KOPT-K1 (cell line): ENCODE data around the gene THUMPD3.

Experiments
- H3K27ac ChIP-seq: fragments of 200-600 bp; sonication (generic); 2 replicates; pipeline ENCODE4 v1.5.1; 2016; ENCODE audit warnings: antibody characterized with exemption, mild to moderate bottlenecking, low read depth, low read length; ENCODE audit not compliant: poor library complexity, severe bottlenecking
- H3K36me3 ChIP-seq: fragments of 200-600 bp; sonication (generic); 2 replicates; pipeline ENCODE4 v1.5.1; 2017; ENCODE audit warnings: antibody characterized with exemption, mild to moderate bottlenecking, low read length, moderate library complexity; ENCODE audit not compliant: insufficient read depth
- H3K9me3 ChIP-seq: fragments of 200-600 bp; sonication (generic); 2 replicates; pipeline ENCODE4 v1.5.1; 2017; ENCODE audit warnings: antibody characterized with exemption, low read length, mild to moderate bottlenecking; ENCODE audit not compliant: insufficient read depth, poor library complexity, severe bottlenecking

Gene THUMPD3, protein sequence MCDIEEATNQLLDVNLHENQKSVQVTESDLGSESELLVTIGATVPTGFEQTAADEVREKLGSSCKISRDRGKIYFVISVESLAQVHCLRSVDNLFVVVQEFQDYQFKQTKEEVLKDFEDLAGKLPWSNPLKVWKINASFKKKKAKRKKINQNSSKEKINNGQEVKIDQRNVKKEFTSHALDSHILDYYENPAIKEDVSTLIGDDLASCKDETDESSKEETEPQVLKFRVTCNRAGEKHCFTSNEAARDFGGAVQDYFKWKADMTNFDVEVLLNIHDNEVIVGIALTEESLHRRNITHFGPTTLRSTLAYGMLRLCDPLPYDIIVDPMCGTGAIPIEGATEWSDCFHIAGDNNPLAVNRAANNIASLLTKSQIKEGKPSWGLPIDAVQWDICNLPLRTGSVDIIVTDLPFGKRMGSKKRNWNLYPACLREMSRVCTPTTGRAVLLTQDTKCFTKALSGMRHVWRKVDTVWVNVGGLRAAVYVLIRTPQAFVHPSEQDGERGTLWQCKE

DNA sequence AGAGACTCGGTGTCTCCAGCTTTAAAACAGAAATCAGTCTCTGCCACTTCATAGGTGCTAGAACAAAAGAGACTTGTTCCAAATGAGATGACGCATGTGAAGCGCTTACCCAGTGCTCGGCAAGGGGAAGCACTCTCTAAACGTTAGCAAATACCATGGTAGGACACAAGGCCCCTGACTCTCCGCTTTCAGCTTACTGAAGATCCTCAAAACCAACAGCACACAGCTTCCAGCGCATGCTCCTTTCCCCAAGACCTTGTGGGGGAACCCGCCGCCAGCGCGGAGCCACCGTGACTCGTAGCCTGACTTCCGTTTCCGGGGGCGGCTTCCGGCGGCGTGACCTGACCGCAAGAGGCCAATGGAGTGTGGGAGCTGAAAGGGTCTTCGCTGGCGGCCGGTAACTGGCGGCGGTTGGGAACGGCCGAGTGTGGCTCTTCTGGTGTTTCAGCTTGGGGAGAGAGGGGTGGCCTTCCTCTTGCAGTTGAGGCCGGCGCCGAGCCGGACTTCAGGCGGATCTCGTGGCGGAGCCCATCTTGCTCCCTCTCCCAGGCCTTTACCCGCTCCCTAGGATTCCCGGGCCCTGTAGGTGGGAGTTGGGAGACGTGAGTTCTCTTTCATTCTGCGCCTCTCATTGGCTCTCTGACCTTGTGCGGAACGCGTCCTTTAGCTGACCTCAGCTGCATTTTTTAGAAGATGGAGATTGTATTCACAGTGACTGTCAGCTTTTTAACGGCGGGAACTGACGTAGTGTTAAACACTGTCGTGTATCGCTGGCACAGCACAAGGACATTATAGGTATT is at the start of gene THUMPD3:
Gene THUMPD3 (plus strand): TSS at position 324 of the 800 bp plus-strand sequence. CDS start 2,015 bp downstream, outside the sequence.
- Histone ChIP-seq H3K9me3 (no peaks in the 10 kb centered on the region), H3K27ac (peak within 1 kb of the TSS; percentile 95), H3K36me3 (peaks cover 36% of the 10 kb centered on the region)

- Histone ChIP-seq H3K27ac (no peak overlapping the region), H3K36me3 (no peaks in the 10 kb centered on the region), H3K9me3 (no peaks in the 10 kb centered on the region)
These were observed 48.1 kb upstream of the THUMPD3 start for GRCh38 chr3:9314796-9315195.

DNA sequence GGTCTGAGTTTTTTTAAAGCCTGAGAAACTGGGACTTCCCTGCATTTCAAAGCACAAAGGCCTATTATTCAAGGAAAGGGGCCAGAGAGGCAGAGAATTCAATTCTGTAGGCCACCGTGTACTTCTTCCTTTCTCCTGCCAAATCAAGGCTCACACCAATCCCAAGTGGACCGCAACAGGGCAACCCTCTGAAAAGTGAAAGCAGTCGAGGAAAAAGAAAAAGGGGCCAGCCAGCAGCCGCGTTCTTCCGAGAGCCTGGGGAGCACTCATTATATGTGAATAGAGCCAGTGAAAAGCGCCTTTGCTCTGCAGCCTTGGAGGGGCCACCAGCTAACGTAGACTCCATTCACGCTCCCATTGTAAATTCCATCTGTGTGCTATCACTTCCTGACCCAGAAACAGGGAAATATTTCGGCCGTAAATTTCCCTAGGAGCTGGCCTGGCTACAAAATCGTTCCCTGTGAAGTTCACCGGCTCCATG is 45.9 kb upstream of the THUMPD3 start:
- Histone ChIP-seq H3K36me3 (no peaks in the 10 kb centered on the region), H3K27ac (no peak overlapping the region)

DNA sequence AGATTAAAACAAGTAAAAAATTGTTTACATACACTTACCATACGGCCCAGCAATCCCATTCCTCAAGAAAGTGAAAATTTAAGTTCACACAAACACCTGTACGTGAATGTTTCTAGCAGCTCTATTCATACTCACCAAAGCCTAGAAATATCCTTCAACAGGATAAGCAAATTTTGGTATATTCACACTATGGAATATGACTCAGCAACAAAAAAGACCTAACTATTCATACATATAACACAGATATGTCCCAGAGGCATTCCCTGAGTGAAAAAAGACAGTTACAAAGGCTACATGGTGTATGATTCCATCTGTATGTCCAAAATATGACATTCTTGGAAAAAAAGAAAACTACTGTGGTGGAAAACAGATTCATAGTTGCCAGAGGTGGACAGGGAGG is 40.1 kb upstream of the THUMPD3 start:
- Histone ChIP-seq H3K27ac (no peak overlapping the region), H3K9me3 (peaks cover 14% of the 10 kb centered on the region)

More for the DNA sequence above, 45.9 kb upstream of the THUMPD3 start:
- no peaks in the 10 kb centered on the region for H3K9me3 ChIP-seq

DNA sequence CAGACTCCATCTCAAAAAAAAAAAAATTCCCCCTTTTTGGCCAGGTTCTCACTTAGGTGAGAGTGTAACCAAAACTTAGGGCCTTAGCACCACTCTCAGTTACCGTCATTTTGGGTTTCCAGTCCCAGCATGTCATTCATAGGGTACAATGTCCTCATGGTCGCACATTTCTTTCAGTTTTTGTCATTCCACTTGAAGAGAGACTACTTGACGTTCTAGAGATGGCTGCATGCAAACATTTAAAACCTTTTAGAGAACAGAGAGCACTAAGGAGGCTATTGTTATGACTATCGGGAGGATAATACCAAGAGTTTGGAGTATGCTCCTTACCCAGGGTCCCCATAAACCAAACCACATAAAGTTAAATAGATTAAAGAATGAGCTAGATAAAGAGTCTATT is 37.9 kb upstream of the THUMPD3 start:
- no peaks in the 10 kb centered on the region for H3K36me3 ChIP-seq
- H3K9me3 ChIP-seq = peaks cover 31% of the 10 kb centered on the region
- H3K27ac ChIP-seq = no peak overlapping the region

More for the DNA sequence above, 40.1 kb upstream of the THUMPD3 start:
- no peaks in the 10 kb centered on the region for H3K36me3 ChIP-seq

DNA sequence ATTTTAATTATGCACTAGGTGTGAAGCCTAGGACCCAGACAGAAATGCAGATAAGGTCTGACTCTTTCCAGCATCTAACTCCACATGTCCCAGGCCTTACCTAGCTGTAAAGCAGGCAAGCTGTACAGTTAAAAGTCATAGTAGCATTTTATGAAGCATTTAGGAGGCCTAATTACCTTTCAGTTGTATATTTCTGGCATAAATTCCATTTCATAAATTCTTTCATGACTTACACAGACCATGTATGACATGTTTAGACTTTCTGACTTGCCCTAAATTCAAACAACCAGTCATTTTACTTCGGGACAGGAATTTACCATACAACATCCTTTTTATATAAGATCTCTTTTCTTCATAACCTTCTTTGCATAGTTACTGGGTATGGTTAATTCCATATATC is 35.3 kb upstream of the THUMPD3 start:
- H3K27ac ChIP-seq = no peak overlapping the region
- peaks cover 38% of the 10 kb centered on the region for H3K9me3 ChIP-seq
- no peaks in the 10 kb centered on the region for H3K36me3 ChIP-seq

DNA sequence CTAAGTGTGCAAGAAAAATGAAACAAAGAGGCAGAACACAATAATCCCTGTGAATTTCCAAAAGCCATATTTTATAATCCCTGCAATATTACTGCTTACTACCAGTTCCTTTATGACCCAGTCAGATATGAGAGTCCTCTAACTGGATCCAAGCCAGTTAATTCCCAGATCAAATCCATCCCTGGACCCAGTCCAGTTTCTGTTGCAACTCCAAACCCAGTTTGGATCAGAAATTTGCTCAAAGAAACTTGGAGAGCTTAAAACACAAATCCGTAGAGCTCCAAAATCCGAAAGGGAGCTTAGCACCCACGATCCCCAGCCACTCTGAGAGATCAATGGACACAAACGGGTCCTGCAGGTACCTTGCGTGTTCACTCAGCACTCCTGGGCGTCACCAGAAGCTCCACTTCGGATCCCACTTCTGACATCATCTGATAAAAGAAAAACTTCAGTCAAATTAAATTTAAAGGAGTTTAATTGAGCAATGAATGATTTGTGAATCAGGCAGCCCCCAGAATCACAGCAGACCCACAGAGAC is 32.6 kb upstream of the THUMPD3 start:
- Histone ChIP-seq H3K9me3 (peaks cover 38% of the 10 kb centered on the region), H3K27ac (no peak overlapping the region), H3K36me3 (no peaks in the 10 kb centered on the region)

GRCh38 chr3:9331171-9331570 is 31.7 kb upstream of the THUMPD3 start:
- Histone ChIP-seq H3K9me3 (peaks cover 38% of the 10 kb centered on the region), H3K27ac (no peak overlapping the region), H3K36me3 (no peaks in the 10 kb centered on the region)

- no peaks in the 10 kb centered on the region for H3K36me3 ChIP-seq
- no peak overlapping the region for H3K27ac ChIP-seq
- peaks cover 27% of the 10 kb centered on the region for H3K9me3 ChIP-seq
These were observed 30.4 kb upstream of the THUMPD3 start for GRCh38 chr3:9332250-9333030.

GRCh38 chr3:9339761-9340471 is 22.9 kb upstream of the THUMPD3 start:
- Histone ChIP-seq H3K9me3 (no peaks in the 10 kb centered on the region), H3K27ac (no peak overlapping the region), H3K36me3 (no peaks in the 10 kb centered on the region)

DNA sequence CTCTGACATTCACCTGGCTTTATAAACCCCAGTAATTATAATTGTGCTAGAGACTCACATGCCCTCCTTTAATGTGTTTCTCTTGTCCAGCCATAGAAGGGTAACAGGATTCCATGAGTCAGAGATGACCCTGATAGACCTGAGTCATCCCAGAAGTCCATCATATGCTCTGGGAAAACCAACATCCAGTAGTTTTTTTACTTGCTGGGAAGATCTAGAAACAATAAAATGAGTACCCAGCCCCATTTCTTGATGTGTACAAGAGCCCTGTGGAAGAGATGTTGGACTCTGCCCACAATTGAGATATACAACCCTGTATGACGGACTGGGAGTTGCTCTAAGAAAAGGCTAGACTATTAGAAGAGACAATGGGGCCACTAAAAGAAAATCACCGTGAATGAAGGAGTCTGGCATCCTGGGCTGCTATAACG is 22.4 kb upstream of the THUMPD3 start:
- Histone ChIP-seq H3K27ac (no peak overlapping the region), H3K9me3 (no peaks in the 10 kb centered on the region), H3K36me3 (no peaks in the 10 kb centered on the region)

DNA sequence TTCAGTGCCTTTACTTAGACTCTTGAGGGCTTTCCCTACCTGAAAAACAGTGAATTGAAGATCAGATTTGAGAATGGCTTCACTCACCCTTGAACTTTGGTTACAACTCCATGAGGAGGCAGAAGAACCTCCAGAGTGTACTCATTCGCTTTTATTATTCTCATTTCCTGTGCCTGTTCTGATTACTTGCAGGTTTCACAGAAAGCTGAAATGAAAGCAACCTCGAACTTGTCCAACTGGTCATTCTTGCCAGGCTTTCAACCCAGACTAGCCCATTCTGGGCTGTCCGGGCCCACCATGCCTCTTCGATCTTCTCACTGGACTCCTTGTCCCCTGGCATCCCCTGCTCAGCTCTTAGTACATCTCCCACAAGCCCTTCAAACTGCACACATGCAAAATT is 20.2 kb upstream of the THUMPD3 start:
- Histone ChIP-seq H3K9me3 (no peaks in the 10 kb centered on the region), H3K36me3 (no peaks in the 10 kb centered on the region), H3K27ac (no peak overlapping the region)

GRCh38 chr3:9343115-9343514 is 19.7 kb upstream of the THUMPD3 start:
- Histone ChIP-seq H3K36me3 (no peaks in the 10 kb centered on the region), H3K9me3 (no peaks in the 10 kb centered on the region), H3K27ac (no peak overlapping the region)

DNA sequence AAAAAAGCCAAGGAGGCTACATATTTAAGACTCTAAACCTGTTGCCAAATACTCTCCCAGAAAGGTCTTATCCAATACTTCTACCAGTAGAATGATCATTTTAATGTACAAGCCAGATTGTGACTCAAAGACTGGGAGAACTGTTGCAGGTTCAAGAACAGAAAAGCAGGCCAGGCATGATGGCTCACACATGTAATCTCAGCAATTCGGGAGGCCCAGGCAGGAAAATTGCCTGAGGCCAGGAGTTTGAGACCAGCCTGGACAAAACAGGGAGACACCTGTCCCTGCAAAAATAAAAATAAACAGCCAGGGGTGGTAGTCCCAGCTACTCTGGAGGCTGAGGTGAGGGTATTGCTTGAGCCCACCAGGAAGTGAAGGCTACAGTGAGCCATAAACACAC is 17.8 kb upstream of the THUMPD3 start:
- no peaks in the 10 kb centered on the region for H3K9me3 ChIP-seq
- no peak overlapping the region for H3K27ac ChIP-seq
- H3K36me3 ChIP-seq = no peaks in the 10 kb centered on the region
